ENCODE data around the gene ATP13A3. TPM values are rescaled to one million over a fixed set of nuclear protein-coding genes. Genes with fewer than 3 reads are reported as not detected.

The ATP13A3 gene
- total and polyA plus RNA-seq, 10 donors, result 10.3 to 142 (median 81.6) TPM

DNA sequence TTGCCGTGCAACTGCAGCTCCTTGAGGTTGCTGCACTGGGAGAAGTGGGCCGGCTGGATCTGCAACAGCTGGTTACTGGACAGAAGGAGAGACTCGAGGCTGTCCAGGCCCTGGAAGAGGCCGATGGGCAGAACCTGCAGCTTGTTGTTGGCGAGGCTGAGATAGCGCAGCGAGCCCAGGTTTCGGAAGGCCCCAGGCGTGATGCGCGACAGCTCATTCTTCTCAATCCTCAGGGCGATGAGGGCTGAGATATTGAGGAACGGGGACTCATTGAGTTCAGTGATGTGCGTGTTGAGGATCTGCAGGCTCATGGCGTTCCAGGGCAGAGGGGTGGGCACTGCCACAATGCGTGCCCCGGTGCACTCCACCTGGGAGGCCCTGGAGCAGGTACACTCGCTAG lies 126.2 kb downstream of the ATP13A3 start:
- H3K4me3 ChIP-seq, result no peak overlapping the region
- TF ChIP-seq POLR2AphosphoS5 (IDR thresholded peaks at IDR 0.05) (no peak), POLR2A (IDR thresholded peaks at IDR 0.05) (no peak)
- TF ChIP-seq, protein P1, sequence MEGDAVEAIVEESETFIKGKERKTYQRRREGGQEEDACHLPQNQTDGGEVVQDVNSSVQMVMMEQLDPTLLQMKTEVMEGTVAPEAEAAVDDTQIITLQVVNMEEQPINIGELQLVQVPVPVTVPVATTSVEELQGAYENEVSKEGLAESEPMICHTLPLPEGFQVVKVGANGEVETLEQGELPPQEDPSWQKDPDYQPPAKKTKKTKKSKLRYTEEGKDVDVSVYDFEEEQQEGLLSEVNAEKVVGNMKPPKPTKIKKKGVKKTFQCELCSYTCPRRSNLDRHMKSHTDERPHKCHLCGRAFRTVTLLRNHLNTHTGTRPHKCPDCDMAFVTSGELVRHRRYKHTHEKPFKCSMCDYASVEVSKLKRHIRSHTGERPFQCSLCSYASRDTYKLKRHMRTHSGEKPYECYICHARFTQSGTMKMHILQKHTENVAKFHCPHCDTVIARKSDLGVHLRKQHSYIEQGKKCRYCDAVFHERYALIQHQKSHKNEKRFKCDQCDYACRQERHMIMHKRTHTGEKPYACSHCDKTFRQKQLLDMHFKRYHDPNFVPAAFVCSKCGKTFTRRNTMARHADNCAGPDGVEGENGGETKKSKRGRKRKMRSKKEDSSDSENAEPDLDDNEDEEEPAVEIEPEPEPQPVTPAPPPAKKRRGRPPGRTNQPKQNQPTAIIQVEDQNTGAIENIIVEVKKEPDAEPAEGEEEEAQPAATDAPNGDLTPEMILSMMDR (IDR thresholded peaks at IDR 0.05 in 8 of 11, conservative IDR thresholded peaks at IDR 0.05 in 3 of 11), result no peak
- intact Hi-C loops (cut with DNase I; ENCODE audit: low total_unique reads), result no loop called here
- H3K27ac ChIP-seq, result no peak overlapping the region
- peaks cover 0 to 16% (median 0%) of the 10 kb centered on the region in 7 donors for H3K27me3 ChIP-seq (replicated peaks in 1 of 7)
- no peaks in the 10 kb centered on the region for H3K9me3 ChIP-seq
- no peak for DNase-seq
- H3K36me3 ChIP-seq, result no peaks in the 10 kb centered on the region
- WGBS, 5 donors, result 87 to 94% (median 91%) methylated on average over 17 to 18 of the region's 18 CpGs
- H3K4me1 ChIP-seq, result peaks cover 0 to 10% (median 0%) of the 10 kb centered on the region in 6 donors

DNA sequence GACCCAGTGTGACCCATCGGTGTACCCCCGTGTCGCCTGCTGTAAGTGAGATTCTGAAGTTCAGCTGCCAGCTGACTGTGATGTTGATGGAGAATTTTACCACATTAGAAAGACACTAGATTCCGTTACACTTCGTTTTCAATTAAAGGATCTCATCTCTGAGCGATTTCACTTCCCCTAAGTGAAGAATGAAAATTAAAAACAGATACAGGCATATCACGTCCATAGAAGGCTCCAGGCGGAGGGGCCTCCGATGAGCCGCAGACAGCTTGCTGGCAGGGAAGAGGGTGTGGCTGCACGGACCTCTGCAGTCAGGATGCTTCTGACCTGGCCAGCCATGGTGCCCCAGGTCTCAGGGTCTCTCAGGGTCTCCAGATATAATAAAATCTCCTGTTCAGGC lies 129.1 kb downstream of the ATP13A3 start:
- H3K27me3 ChIP-seq (replicated peaks in 1 of 7), result peaks cover 0 to 16% (median 0%) of the 10 kb centered on the region in 7 donors
- 83 to 90% (median 87%) methylated on average over 11 of the region's 11 CpGs for WGBS, 5 donors
- no peaks in the 10 kb centered on the region for H3K9me3 ChIP-seq
- no peak overlapping the region for H3K4me3 ChIP-seq
- intact Hi-C loops (cut with DNase I; ENCODE audit: low total_unique reads), result no loop called here
- no peak for DNase-seq
- TF ChIP-seq POLR2A (IDR thresholded peaks at IDR 0.05), result no peak
- no peaks in the 10 kb centered on the region for H3K4me1 ChIP-seq
- H3K27ac ChIP-seq, result no peak overlapping the region
- H3K36me3 ChIP-seq, result no peaks in the 10 kb centered on the region

DNA sequence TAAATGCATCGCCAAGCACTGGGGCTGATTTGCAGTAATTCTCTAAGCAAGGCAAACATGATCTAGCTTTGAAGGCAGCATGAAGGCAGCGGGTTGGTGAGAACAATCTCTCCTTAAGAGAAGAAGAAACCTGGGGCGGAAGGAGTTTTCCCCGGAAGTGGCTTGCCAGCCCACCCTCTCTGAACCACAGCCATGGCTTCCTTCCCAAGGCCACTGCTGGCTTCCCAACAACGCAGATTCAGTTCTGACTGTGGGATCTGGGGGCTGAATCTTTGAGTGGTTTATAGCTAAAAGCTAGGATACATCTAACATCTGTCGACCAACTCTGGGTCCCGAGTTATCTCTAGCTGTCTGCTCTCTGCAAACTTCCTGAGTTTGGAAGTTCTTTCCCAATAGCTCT lies 131.4 kb downstream of the ATP13A3 start:
- Histone ChIP-seq H3K4me3 (no peak overlapping the region), H3K36me3 (no peaks in the 10 kb centered on the region), H3K27me3 (replicated peaks in 1 of 7) (peaks cover 0 to 16% (median 0%) of the 10 kb centered on the region in 7 donors), H3K9me3 (no peaks in the 10 kb centered on the region), H3K27ac (no peak overlapping the region), H3K4me1 (no peaks in the 10 kb centered on the region)
- 55 to 73% (median 62%) methylated on average over 7 of the region's 7 CpGs for WGBS, 5 donors
- no peak for TF ChIP-seq POLR2A (IDR thresholded peaks at IDR 0.05)
- intact Hi-C loops (cut with DNase I; ENCODE audit: low total_unique reads), result no loop called here
- no peak for DNase-seq

DNA sequence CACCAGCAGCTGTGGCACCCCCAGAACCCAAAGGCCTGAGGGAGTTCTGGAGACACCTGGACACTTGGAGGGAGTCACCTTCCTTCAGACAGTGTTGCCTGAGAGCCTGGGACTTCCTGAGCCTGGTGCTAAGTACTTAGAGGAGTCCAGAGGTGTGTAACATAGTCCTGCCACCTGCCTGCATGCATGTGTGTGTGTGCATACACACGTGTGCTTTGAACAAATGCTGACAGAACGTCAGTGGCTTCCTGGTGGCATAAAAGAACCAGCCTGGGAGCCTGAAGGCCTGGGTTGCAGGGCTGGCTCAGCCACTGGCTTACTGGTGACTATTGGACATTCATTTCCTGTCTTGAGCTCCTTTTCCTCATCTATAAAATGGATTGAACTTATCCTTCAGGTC lies 132.5 kb downstream of the ATP13A3 start:
- no peaks in the 10 kb centered on the region for H3K4me1 ChIP-seq
- H3K9me3 ChIP-seq, result no peaks in the 10 kb centered on the region
- no peak overlapping the region for H3K4me3 ChIP-seq
- H3K27me3 ChIP-seq (replicated peaks in 1 of 7), result peaks cover 0 to 15% (median 0%) of the 10 kb centered on the region in 7 donors
- peak; percentile 64 for DNase-seq
- 63 to 81% (median 67%) methylated on average over 2 of the region's 2 CpGs for WGBS, 5 donors
- no peak overlapping the region for H3K27ac ChIP-seq
- H3K36me3 ChIP-seq, result no peaks in the 10 kb centered on the region
- TF ChIP-seq, protein P1 (IDR thresholded peaks at IDR 0.05 in 8 of 11, conservative IDR thresholded peaks at IDR 0.05 in 3 of 11), result no peak
- TF ChIP-seq POLR2A (IDR thresholded peaks at IDR 0.05) (no peak), POLR2AphosphoS5 (IDR thresholded peaks at IDR 0.05) (no peak)
- intact Hi-C loops (cut with DNase I; ENCODE audit: low total_unique reads), result no loop called here

Small RNAs within 50 kb of the gene (small RNA-seq; reads per million reads assigned to genes)
- gene AC108676.2 (0 reads per million in 4 donors), gene RNU6-1101P (0 reads per million in 4 donors)

Other genes starting within 250 kb of the ATP13A3 start
- gene CPN2, start 135.7 kb downstream of the ATP13A3 start, total RNA-seq, result 1 to 10 TPM in 1 of 7 donors, under 1 TPM in 6; 0.26 to 4.4 (median 0.47) TPM
- 1 to 10 TPM; 1.0 to 1.7 (median 1.2) TPM for gene CPN2, start 135.7 kb downstream of the ATP13A3 start, polyA plus RNA-seq
- gene LRRC15, start 117.3 kb downstream of the ATP13A3 start, total RNA-seq, result 1 to 10 TPM in 1 of 7 donors, under 1 TPM in 5, not detected in 1; 0.09 to 1.1 (median 0.40) TPM
- under 1 TPM; 0.24 to 0.54 (median 0.35) TPM for gene LRRC15, start 117.3 kb downstream of the ATP13A3 start, polyA plus RNA-seq
- gene GP5, start 87.7 kb downstream of the ATP13A3 start, total RNA-seq, result 1 to 10 TPM in 3 of 7 donors, under 1 TPM in 4; 0.51 to 1.8 (median 0.79) TPM
- under 1 TPM; 0.15 to 0.27 (median 0.16) TPM for gene GP5, start 87.7 kb downstream of the ATP13A3 start, polyA plus RNA-seq
- gene TMEM44, start 146.4 kb upstream of the ATP13A3 start, total RNA-seq, result 10 to 100 TPM; 11.5 to 30.3 (median 21.7) TPM
- gene TMEM44, start 146.4 kb upstream of the ATP13A3 start, polyA plus RNA-seq, result 10 to 100 TPM in 2 of 3 donors, 1 to 10 TPM in 1; 5.5 to 23.3 (median 22.4) TPM
- 10 to 100 TPM; 33.1 to 58.0 (median 44.1) TPM for gene LSG1, start 185.2 kb upstream of the ATP13A3 start, total RNA-seq
- gene LSG1, start 185.2 kb upstream of the ATP13A3 start, polyA plus RNA-seq, result 10 to 100 TPM; 10.8 to 26.3 (median 15.6) TPM
- gene FAM43A, start 198.9 kb upstream of the ATP13A3 start, total RNA-seq, result 100 to 1,000 TPM in 1 of 7 donors, 10 to 100 TPM in 6; 51.8 to 102 (median 74.0) TPM
- 10 to 100 TPM; 16.9 to 62.8 (median 18.6) TPM for gene FAM43A, start 198.9 kb upstream of the ATP13A3 start, polyA plus RNA-seq

Data from spleen (tissue), 11 donors.